Astrocyte (in vitro differentiated cells and primary cell): ENCODE results near the gene PDCD1.

Experiments
- CTCF ChIP-seq: IDR thresholded peaks from 2 replicates; pipeline ENCODE4 v1.5.1; 2011; ENCODE audit warnings: low read depth, mild to moderate bottlenecking, inconsistent platforms, low read length, moderate library complexity; ENCODE audit not compliant: insufficient read depth
- EZH2 ChIP-seq: IDR thresholded peaks from 2 replicates; pipeline ENCODE4 v1.6.1; 2012; ENCODE audit warnings: mild to moderate bottlenecking, low read length, inconsistent platforms; ENCODE audit not compliant: insufficient read depth

- no peak for TF ChIP-seq CTCF
- no peak for TF ChIP-seq EZH2
Measured at GRCh38 chr2:241890524-241891235, 32.0 kb upstream of the PDCD1 start.
